Measurements from ENCODE around the gene KIAA1755.

Gene KIAA1755

DNA sequence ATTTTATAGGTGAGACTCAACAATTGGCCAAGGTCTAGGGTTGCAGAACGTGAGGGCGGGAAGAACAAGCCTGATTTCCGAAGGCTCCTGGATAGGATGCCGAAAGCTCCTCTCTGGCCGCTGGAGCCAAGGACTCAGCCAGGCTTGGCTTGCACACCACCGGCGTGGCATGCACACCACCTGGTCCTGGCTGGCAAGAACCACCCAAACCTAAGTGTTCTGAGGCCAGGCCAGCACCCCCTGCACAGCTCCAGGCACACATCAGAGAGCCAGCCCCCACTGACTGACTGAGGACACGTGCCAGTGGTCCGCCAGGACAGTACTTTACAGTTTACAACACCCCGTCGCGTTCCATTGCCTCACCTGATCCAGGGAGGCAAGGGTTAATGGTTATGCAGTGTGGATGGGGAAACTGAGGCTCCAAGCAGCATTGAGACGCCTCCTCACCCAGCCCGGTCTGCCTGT, 95.9 kb downstream of the KIAA1755 start:
- DNase-seq (ENCODE audit: low read depth), result no peak

GRCh38 chr20:38164069-38164468, 96.5 kb downstream of the KIAA1755 start:
- DNase-seq (ENCODE audit: low read depth), result no peak

- no peak for DNase-seq (ENCODE audit: low read depth)
These were observed 97.4 kb downstream of the KIAA1755 start for GRCh38 chr20:38162878-38163875.

DNA sequence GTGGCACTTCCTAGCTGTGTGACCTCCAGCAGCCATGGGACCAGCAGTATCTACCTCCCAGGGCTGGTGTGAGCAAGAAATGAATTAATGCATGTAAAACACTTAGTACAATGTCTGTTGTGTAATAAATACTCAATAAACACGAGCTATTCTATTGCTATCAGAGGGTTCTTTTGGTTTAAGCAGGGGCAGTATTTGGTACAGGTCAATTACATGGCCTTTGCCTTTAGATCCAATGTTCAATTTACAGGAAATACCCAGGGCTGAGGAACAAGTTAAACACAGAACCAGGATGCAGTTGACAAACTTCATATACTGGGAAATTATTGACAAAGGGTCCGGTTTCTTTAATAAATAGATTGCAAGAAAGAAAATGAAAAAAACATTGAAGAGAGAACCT, 98.4 kb downstream of the KIAA1755 start:
- DNase-seq (ENCODE audit: low read depth), result no peak

DNA sequence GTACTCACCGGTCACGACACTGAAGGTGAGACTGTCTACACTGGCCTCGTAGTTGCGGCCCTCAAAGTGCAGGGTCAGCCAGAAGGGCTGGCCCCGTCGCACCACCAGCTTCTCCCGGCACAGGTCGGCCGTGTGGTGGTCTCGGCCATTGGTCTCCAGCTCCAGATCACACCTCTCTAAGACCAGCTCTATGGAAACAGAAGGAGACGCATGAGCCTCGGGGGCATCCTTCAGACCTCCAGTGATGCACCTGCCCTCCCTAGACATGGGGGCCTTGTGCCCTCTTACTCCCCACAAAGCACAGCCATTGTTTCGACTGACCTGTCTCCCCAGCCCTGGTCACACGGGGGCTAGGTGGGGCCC, 99.1 kb downstream of the KIAA1755 start:
- DNase-seq (ENCODE audit: low read depth), result no peak

Data from stimulated activated CD8-positive, alpha-beta memory T cell treated with anti-CD3 and anti-CD28 coated beads, Interleukin-7, amount 100 ng/mL, for 24 hours (primary cell).